HG03457 (cell line): ENCODE measurements around the gene MCUB.

Experiments used
- ATAC-seq: cut with Tn5 transposase; IDR thresholded peaks from one replicate; pipeline ENCODE4 v1.9.1; 2021; ENCODE audit warnings: moderate number of reproducible peaks; ENCODE audit not compliant: unreplicated experiment

MCUB gene

GRCh38 chr4:109624536-109624935, 64.5 kb downstream of the MCUB start:
- ATAC-seq = no peak

- no peak for ATAC-seq
Observed at GRCh38 chr4:109627361-109627760, 67.3 kb downstream of the MCUB start.

DNA sequence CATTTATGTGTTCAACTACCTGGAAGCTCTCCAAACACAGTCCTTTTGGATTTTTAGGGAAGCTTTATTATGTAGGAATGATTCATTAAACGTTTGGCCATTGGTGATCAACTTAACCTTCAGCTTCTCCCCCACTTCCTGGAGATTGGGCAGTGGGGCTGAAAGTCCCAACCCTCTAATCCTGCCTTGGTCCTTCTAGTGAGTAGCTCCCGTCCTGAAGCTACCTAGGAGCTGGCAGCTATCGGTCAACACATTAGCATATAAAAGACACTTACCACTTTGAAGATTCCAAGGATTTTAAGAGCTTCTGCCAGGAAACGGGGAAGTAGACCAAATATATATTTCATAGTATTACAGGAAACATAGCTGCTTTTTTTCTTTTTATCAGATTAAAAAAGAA, 69.7 kb downstream of the MCUB start:
- ATAC-seq = no peak

GRCh38 chr4:109631532-109632108, 71.6 kb downstream of the MCUB start:
- no peak for ATAC-seq

GRCh38 chr4:109640644-109641043, 80.6 kb downstream of the MCUB start:
- no peak for ATAC-seq

- no peak for ATAC-seq
Observed at GRCh38 chr4:109645874-109646710, 86.0 kb downstream of the MCUB start.

DNA sequence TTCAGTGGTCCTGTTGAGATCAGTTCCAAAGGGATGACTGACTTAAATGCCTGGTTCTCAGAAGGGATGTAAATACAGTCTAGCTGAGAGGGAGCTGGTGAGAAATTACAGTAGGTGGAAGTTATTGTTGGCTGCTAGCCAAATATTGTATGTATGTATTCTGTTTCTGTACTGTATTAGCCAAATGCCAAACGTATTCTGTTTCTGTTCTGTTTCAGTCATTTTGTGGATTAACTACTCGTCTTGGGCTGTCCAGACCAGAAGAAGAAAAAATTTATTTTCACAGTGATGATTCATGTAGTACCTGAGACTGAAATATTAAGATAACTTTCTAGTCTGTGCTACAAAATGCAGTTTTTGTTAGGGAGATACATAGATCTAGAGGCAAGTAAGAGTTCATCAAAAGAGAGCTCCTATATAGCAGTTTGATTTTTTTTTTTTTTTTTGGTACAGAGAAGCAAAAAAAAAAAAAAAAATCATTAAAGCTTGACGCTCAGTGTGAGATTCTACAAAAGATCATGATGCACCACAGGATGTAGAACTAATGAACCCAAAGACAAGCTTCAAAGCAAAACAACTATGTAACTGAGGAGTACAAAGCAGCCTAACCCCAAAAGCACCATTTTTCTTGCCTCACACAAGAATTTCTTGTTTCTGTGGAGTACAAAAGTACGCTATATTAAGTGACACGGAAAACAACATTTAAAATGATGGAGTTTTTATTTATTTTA, 88.4 kb downstream of the MCUB start:
- peak; percentile 44 for ATAC-seq

DNA sequence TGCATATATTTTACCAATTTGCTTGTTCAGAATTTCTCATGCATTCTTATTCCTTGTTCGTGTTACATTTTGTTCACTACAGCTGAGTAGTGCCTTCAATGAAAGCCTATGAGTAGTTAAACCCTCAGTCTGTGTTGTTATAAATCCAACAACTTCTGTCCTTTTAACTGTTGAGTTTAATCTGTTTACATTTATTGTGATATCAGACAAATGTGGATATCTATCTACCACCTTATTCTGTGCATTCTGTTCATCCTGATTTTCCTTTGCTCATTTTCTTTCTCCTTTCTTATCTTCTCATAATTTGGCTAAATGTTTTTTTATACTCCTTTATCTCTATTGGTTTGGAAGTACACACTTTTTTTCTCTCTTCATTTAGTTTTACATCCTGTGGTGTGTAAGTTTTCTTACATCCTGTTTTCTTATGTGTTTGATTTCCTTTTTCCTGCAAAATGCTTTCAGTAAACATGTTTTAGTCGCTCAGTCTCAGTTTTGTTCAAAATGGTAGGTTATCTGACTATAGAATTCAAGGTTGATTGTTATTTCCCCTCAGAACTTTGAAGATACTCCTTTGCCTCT, 89.0 kb downstream of the MCUB start:
- no peak for ATAC-seq

- ATAC-seq = peak; percentile 83
Observed at GRCh38 chr4:109649872-109650271, 89.8 kb downstream of the MCUB start.

DNA sequence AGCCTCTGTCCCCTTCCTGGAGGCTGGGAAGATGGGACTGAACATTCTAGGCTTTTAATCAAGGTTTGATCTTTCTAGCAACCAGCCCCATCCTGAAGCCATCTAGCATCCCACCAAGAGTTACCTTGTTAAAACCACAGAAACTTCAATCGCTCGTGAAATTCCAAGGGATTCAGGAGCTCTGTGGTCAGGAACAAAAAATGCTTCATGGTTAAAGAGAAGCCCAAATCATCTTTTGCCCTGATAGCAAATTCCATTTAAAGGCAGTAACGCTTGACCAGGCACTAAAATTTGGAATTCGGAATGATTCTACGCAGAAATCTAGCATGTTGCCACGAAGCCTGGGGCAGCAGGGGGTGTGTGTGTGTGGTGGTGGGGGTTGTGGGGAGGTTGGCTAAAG, 95.3 kb downstream of the MCUB start:
- no peak for ATAC-seq

GRCh38 chr4:109657854-109658418, 97.9 kb downstream of the MCUB start:
- ATAC-seq = no peak

DNA sequence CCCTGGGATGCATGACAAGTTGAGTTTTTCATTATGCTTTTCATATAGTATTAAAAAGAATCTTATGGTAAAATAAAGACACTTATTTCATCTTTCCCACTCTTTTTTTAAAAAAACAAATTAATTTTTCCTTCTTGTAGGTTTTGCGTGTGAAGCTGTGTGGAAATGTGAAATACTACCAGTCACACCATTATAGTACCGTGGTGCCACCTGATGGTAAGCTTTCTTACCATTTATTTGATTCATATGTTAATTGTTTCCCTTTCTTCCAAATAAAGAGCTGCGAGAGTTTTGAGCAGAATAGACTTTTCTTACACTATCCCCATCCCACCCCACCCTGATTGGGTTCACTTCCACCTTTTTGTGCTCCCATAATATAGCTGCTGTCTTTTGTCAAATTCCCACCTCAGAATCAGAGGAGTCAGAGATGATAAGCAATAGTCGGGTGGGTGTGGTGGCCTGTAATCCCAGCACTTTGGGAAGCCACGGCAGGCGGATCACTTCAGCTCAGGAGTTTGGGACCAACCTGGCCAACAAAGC, 98.9 kb downstream of the MCUB start:
- no peak for ATAC-seq

DNA sequence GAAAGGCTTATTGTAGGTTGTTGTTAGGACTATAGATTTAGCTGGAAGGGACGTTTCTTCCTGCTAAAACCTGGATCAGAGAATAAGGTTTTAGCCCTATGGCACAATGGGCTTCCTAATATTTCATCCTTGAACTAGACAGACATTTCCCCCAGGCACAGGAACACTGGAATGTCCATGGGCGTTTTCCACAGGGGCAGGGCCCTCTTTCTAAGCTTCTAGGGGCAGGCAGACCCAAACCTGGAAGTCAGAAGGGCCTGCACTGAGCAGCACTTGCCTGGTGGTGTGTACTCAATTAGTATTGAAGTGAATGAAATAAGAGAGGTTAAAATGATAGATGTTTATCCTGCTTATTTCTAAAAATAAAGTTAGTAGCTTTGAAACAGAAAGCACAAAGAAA, 102.1 kb downstream of the MCUB start:
- no peak for ATAC-seq

DNA sequence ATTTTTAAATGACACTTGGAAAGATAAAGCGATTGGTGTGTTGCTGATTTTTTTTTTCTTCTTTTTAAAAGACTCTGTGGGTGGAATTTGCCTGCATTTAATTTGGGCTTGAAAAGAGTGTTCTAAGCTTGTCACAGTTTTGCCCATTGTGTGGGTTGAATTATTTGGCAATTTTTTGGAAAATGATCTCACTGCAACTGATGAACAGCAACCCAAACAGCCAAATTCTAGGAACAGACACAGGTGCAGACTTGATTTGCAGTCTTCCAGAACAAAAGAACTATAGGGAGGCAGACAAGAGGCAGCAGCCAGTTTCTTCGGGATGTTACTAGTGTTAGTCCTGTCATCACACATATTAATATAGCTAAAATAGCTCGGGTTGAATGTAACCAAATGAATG, 102.7 kb downstream of the MCUB start:
- no peak for ATAC-seq

DNA sequence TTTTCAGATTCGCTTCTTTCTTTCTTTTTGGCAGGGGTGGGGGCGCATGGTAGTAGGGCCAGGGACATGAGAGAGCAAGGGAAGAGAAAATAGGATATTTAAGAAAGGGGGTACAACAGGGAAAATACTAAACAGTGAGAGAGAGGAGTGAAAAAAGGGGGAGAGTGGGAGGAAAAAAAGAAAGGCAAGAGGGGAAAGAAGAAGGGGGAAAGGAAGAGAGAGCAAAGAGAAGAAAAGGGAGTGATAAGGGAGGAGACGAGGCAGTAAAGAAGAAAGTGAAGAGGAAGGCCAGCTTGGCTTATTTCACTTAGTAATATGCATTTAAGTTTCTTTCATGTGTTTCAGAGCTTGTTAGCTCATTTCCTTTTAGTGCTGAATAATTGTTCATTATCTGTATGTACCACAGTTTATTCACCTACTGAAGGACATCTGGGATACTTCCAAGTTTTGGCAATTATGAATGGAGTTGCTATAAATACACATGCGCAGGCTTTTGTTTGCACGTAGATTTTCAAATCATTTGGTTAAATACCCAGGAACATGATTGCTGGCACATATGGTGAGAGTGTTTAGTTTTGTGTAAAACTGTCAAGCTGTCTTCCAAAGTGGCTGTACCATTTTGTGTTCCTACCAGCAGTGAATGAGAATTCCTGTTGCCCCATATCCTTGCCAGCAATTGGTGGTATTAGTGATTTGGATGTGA, 105.9 kb downstream of the MCUB start:
- ATAC-seq = no peak

GRCh38 chr4:109671350-109671749, 111.3 kb downstream of the MCUB start:
- ATAC-seq = no peak

DNA sequence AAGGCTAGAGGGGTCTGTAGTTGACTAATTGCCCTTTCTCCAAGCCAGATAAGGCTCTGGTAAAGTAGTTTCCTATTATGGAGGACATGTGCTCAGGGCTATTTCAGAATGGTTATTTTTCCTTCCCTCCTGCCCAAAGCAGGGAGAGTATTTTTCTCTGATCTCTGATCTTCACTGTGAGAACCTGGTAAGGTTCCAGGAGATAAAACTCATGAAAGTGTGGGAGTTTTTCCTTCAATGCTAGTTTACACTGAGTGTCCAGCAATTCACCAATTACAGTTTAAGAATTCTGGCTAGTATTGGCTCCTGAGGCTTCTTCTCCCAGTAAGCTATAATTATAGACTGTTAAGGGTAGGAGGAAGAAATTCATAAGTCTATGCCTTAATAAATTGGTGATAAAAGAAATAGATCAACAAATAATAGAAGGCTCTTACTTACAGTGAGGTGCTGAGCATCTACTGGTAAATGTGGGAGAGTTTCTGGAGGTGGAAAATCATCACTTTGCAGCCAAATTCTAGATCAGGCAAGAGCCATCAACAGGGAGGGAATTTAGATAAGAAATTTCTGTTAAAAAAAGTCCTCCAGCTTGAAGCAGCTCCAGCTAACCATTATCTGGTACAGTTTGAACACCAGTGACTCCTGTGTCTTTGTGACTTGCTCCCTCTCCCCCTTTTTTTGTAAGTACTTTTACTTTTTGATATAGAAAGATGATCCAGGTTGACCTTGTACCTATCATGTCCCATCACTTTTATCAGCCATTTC, 112.3 kb downstream of the MCUB start:
- no peak for ATAC-seq

GRCh38 chr4:109673303-109673702, 113.3 kb downstream of the MCUB start:
- no peak for ATAC-seq

DNA sequence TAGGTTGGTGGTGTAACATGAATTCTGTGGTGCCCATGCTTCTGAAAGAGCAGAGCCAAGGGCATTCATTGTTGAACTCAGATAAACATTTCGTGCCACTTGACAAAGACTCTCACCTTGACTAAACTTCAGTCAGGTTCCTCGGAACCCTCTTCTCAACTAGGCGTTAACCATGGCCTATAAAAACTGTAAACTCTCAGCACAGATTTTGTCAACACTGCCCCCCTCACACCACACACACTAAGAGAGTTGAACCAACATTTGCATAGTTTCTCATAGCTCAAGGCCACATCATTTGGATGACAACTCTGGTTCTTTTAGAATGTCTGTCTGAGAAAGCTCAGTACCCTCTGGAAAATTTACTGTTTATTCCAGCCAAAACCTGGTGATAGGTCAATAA, 115.1 kb downstream of the MCUB start:
- no peak for ATAC-seq

GRCh38 chr4:109675843-109676242, 115.8 kb downstream of the MCUB start:
- no peak for ATAC-seq
